Hematopoietic multipotent progenitor cell (in vitro differentiated cells): Measurements from ENCODE around the gene CARMIL1. TPM values are rescaled to one million over a fixed set of nuclear protein-coding genes. Genes with fewer than 3 reads are reported as not detected.

Experiments
- DNase-seq, 3 donors: peaks; one replicate each; pipeline ENCODE4 v3.0.0-alpha.2; 2011 to 2015; ENCODE audit warnings: low read depth in 2 of 3, low spot score in 2 of 3
- total RNA-seq: library from RNA; depleted of rRNA; stranded (reverse); fragments of >200 nt; gene quantifications from one replicate; pipeline ENCODE4 v1.2.3, GENCODE V29; 2012

CARMIL1 gene
- total RNA-seq, 1 donor = 8.6 TPM

- DNase-seq = no peak
Measured at GRCh38 chr6:25330796-25331685, 51.9 kb downstream of the CARMIL1 start.

GRCh38 chr6:25332165-25332564 lies 53.0 kb downstream of the CARMIL1 start:
- no peak for DNase-seq

- peak in 2 of 3 donors; percentile 40 to 70 for DNase-seq
Measured at GRCh38 chr6:25332655-25333071, 53.5 kb downstream of the CARMIL1 start.

GRCh38 chr6:25333471-25333870 lies 54.3 kb downstream of the CARMIL1 start:
- no peak for DNase-seq

- DNase-seq = no peak
Measured at GRCh38 chr6:25334793-25335192, 55.6 kb downstream of the CARMIL1 start.

GRCh38 chr6:25336996-25337395 lies 57.8 kb downstream of the CARMIL1 start:
- DNase-seq = no peak

GRCh38 chr6:25337431-25337830 lies 58.3 kb downstream of the CARMIL1 start:
- no peak for DNase-seq

GRCh38 chr6:25340431-25341202 lies 61.4 kb downstream of the CARMIL1 start:
- DNase-seq = no peak

- DNase-seq = no peak
Measured at GRCh38 chr6:25341203-25341552, 62.0 kb downstream of the CARMIL1 start.

GRCh38 chr6:25341923-25342619 lies 62.9 kb downstream of the CARMIL1 start:
- DNase-seq = no peak

GRCh38 chr6:25342802-25343201 lies 63.6 kb downstream of the CARMIL1 start:
- DNase-seq = peak in 2 of 3 donors; percentile 68 to 85

- no peak for DNase-seq
Measured at GRCh38 chr6:25343984-25344383, 64.8 kb downstream of the CARMIL1 start.

- no peak for DNase-seq
Measured at GRCh38 chr6:25344827-25345226, 65.7 kb downstream of the CARMIL1 start.

- DNase-seq = no peak
Measured at GRCh38 chr6:25346064-25346463, 66.9 kb downstream of the CARMIL1 start.

GRCh38 chr6:25350573-25350972 lies 71.4 kb downstream of the CARMIL1 start:
- DNase-seq = no peak

- no peak for DNase-seq
Measured at GRCh38 chr6:25351485-25351884, 72.3 kb downstream of the CARMIL1 start.

- no peak for DNase-seq
Measured at GRCh38 chr6:25352285-25352684, 73.1 kb downstream of the CARMIL1 start.

- DNase-seq = no peak
Measured at GRCh38 chr6:25354078-25354932, 75.1 kb downstream of the CARMIL1 start.

GRCh38 chr6:25359191-25359861 lies 80.2 kb downstream of the CARMIL1 start:
- DNase-seq = no peak

- DNase-seq = no peak
Measured at GRCh38 chr6:25359891-25360290, 80.7 kb downstream of the CARMIL1 start.
